ENCODE data around the gene KHK.
A peak's percentile ranks its signal among the peaks of the same experiment; 100 is the strongest.

Gene KHK

DNA sequence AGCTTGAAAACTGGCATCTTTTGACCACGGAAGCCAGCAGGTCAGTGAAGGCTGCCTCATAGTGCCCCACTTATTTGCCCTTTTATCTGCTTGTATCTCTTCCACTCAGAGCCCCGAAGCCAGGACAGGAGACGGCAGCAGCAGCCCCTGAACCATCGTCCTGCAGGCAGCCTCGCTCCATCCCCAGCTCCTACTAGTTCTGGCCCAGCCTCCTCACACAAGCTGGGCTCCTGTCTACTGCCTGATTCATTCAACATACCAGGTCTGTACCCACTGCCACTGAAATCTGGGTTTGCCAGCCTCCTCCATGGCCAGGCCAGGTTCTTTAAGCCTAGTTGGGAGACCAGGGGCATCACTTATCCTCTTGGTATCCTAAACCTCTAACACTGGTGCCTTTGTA, 19.2 kb upstream of the KHK start:
- in situ Hi-C loops (cut with HindIII; ENCODE audit: low pct_ligation_motif_present, low sequenced_read_pairs): no loop called here
- DNase-seq: no peak
- TF ChIP-seq, protein P1, sequence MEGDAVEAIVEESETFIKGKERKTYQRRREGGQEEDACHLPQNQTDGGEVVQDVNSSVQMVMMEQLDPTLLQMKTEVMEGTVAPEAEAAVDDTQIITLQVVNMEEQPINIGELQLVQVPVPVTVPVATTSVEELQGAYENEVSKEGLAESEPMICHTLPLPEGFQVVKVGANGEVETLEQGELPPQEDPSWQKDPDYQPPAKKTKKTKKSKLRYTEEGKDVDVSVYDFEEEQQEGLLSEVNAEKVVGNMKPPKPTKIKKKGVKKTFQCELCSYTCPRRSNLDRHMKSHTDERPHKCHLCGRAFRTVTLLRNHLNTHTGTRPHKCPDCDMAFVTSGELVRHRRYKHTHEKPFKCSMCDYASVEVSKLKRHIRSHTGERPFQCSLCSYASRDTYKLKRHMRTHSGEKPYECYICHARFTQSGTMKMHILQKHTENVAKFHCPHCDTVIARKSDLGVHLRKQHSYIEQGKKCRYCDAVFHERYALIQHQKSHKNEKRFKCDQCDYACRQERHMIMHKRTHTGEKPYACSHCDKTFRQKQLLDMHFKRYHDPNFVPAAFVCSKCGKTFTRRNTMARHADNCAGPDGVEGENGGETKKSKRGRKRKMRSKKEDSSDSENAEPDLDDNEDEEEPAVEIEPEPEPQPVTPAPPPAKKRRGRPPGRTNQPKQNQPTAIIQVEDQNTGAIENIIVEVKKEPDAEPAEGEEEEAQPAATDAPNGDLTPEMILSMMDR (IDR thresholded peaks at IDR 0.05; ENCODE audit: low read depth, low read length, missing control alignments): no peak
- Histone ChIP-seq H3K27ac (no peak overlapping the region), H3K4me3 (ENCODE audit: low read depth, low read length) (no peak overlapping the region), H3K36me3 (replicated peaks) (peaks cover 47% of the 10 kb centered on the region), H3K27me3 (replicated peaks) (no peaks in the 10 kb centered on the region)

DNA sequence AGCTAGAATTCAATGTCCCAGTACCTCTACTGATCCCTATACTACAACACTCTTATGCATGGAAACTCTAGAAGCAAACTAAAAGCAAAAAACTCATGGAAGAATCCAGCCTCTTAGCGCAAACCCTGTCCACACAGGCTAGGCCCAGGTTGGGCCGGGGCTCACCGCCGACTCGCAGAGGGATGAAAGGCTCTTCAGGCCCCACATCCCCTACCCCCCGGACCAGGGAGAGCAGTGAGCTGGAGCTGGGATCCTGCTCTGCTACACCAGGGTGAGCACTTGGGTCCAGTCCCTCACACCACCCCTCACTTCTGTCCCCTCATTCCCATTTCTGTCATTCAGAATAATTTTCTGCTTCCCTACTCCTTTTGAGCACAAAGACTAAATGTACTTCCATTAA, 17.1 kb upstream of the KHK start:
- H3K36me3 ChIP-seq (replicated peaks): peaks cover 44% of the 10 kb centered on the region

DNA sequence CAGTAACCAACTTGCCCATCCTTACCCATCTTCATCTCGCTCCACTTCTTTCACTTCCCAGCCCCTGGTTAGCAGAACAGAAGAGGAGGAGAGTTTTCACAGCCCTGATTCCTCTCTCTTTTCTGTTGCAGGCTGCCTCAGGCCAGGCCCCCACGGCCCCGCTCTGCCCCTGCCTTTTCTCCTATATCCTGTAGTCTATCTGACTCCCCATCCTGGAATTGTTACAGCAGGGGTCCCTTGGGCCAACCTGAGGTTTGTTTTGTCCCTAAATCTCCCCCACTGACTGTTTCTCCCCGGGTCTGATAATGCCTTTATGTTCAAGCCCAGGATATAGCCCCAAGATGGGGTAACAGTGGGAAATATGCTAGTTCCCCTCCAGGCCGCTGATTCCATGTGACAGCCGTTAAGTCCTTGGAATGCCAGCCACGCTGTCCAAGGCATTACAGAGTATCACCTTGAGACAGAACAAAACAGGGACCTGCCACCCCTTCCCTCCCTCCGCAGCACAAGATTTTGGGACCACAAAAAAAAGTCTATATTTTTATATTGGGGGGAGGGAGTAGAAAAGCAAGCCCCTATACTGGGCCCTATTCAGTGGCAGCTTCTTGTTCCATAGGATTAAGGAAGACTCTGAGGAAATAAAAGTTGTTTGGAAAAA, 16.5 kb upstream of the KHK start:
- TF ChIP-seq, protein P1 (IDR thresholded peaks at IDR 0.05; ENCODE audit: low read depth, low read length, missing control alignments): no peak
- H3K27ac ChIP-seq: no peak overlapping the region
- DNase-seq: no peak
- H3K4me3 ChIP-seq (ENCODE audit: low read depth, low read length): peak overlapping the region; percentile 99
- peaks cover 40% of the 10 kb centered on the region for H3K36me3 ChIP-seq (replicated peaks)
- H3K27me3 ChIP-seq (replicated peaks): no peaks in the 10 kb centered on the region
- in situ Hi-C loops (cut with HindIII; ENCODE audit: low pct_ligation_motif_present, low sequenced_read_pairs): no loop called here

More for the DNA sequence above, 17.1 kb upstream of the KHK start:
- in situ Hi-C loops (cut with HindIII; ENCODE audit: low pct_ligation_motif_present, low sequenced_read_pairs): no loop called here
- TF ChIP-seq, protein P1 (IDR thresholded peaks at IDR 0.05; ENCODE audit: low read depth, low read length, missing control alignments): no peak
- Histone ChIP-seq H3K4me3 (ENCODE audit: low read depth, low read length) (peak overlapping the region; percentile 99), H3K27me3 (replicated peaks) (no peaks in the 10 kb centered on the region), H3K27ac (no peak overlapping the region)
- DNase-seq: no peak

DNA sequence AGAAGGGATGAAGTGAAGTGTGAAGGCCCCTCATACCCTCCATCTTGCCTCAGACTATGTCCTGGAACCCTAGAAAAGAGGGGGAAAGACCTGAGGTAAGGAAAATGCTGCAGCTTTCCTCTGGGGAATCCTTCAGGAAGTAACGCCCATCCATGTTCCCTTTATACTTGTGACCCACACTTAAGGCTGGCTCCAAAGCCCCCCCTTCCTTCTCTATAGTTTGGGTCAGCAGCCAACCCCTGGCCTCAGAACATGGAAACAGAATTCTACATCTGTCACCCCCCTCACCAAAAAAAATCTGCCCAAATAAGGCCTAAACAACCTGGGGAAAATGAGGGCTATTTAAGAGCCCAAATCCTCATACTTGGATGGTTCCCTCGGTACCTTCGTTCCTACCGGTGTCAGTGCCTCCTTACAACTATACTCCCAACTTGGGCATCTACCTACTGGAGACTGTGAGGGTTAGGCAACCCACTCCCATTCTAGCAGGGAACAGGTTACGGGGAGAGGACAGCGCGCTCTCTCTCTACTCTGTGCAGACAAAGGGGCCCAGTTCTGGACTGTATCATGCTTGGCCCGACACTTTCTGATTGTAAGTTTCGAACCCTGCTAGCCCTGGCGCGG, 15.8 kb upstream of the KHK start:
- TF ChIP-seq, protein P1 (IDR thresholded peaks at IDR 0.05; ENCODE audit: low read depth, low read length, missing control alignments): no peak
- Histone ChIP-seq H3K36me3 (replicated peaks) (peaks cover 34% of the 10 kb centered on the region), H3K27ac (peak overlapping the region; percentile 81), H3K4me3 (ENCODE audit: low read depth, low read length) (peak overlapping the region; percentile 99), H3K27me3 (replicated peaks) (no peaks in the 10 kb centered on the region)
- DNase-seq: no peak
- in situ Hi-C loops (cut with HindIII; ENCODE audit: low pct_ligation_motif_present, low sequenced_read_pairs): no loop called here

DNA sequence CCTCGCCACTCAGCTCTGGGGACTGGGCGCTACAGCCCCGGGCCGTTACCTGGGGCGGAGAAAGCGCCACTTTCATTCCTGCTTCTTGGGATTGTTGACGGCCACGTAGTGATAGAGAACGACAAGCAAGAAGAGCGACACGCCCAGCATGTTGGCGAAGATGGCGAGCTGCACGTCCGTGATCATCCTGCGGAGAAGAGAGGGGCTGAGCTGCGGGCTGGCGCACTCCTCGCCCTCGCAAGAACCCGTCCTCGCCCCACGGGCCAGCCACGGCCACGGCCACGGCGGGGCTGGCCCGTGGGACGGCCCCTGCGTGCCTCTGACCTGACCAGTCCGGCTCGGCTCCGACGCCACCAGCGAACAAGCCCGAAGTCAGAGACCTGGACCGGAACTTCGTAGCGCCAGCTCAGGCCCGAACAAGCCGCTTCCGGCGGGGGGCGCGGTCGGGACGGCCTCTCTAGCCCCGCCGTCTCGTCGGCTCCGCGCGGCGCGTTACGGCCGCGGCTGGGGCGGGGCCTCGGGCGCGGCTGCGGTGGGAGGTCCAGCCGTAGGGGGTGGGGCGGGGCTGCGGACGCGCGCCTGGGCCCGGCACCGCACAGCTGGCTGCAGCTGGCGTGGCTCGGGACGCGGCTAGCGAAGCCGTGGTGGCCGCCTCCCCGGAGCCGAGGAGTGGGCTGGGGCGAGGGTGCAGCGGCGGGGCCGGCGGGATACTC, 15.1 kb upstream of the KHK start, which contains the start of gene OST4:
OST4 (minus strand) TSS at position 378 of the 713 bp plus-strand sequence.
- TF ChIP-seq, protein P1 (IDR thresholded peaks at IDR 0.05; ENCODE audit: low read depth, low read length, missing control alignments): no peak
- H3K4me3 ChIP-seq (ENCODE audit: low read depth, low read length): peak within 1 kb of the TSS; percentile 99
- DNase-seq: peak; percentile 88
- in situ Hi-C loops (cut with HindIII; ENCODE audit: low pct_ligation_motif_present, low sequenced_read_pairs): no loop called here
- peaks cover 29% of the 10 kb centered on the region for H3K36me3 ChIP-seq (replicated peaks)
- no peaks in the 10 kb centered on the region for H3K27me3 ChIP-seq (replicated peaks)
- H3K27ac ChIP-seq: peak within 1 kb of the TSS; percentile 81

Measured in brain microvascular endothelial cell (primary cell).